Gastroesophageal sphincter (tissue), 4 donors: Measurements from ENCODE around the gene HOXC9. TPM values are rescaled to one million over a fixed set of nuclear protein-coding genes. Genes with fewer than 3 reads are reported as not detected.

Experiments used
- ATAC-seq: fragments of 150-250 bp; one replicate; pipeline ENCODE4 v1.9.1; 2016; ENCODE audit warnings: mild to moderate bottlenecking, moderate library complexity
- H3K27ac ChIP-seq, 4 donors: fragments of 200-600 bp; sonication (generic) in 3 of 4; 1 replicate in 3 of 4; 2 replicates in 1 of 4; pipeline ENCODE4 v1.5.1; 2016 to 2019
- H3K27me3 ChIP-seq: fragments of 200-600 bp; sonication (generic); one replicate; pipeline ENCODE4 v1.5.1; 2019
- H3K36me3 ChIP-seq, 2 donors: fragments of 200-600 bp; sonication (generic); one replicate each; pipeline ENCODE4 v1.5.1; 2019; ENCODE audit warnings: control low read depth in 1 of 2
- H3K4me1 ChIP-seq, 3 donors: fragments of 200-600 bp; sonication (generic); 1 replicate in 2 of 3; 2 replicates in 1 of 3; pipeline ENCODE4 v1.5.1; 2016 to 2019; ENCODE audit warnings: control low read depth in 2 of 3
- H3K4me3 ChIP-seq, 2 donors: fragments of 200-600 bp; sonication (generic); one replicate each; pipeline ENCODE4 v1.5.1; 2019; ENCODE audit warnings: mild to moderate bottlenecking in 1 of 2, moderate library complexity in 1 of 2
- H3K9me3 ChIP-seq, 3 donors: fragments of 200-600 bp; sonication (generic); one replicate each; pipeline ENCODE4 v1.5.1; 2017 to 2019; ENCODE audit warnings: control low read depth in 2 of 3
- CTCF ChIP-seq, 4 experiments: fragments of 200-600 bp in 2 of 4; fragments of 450-650 bp in 2 of 4; sonication (generic) in 1 of 4; IDR thresholded peaks; one replicate each; pipeline ENCODE4 v1.5.1; 2017 to 2019; ENCODE audit warnings: antibody characterized with exemption in 4 of 4, mild to moderate bottlenecking in 2 of 4, moderate library complexity in 2 of 4
- EP300 ChIP-seq: sonication (generic); formaldehyde crosslinking; IDR thresholded peaks from one replicate; pipeline ENCODE4 v1.6.1; 2017; ENCODE audit warnings: antibody characterized with exemption, mild to moderate bottlenecking
- POLR2A ChIP-seq, 2 donors: fragments of 450-650 bp; IDR thresholded peaks; one replicate each; pipeline ENCODE4 v1.6.1; 2017; ENCODE audit warnings: antibody characterized with exemption in 2 of 2, mild to moderate bottlenecking in 2 of 2, moderate library complexity in 1 of 2
- POLR2AphosphoS5 ChIP-seq: sonication (generic); formaldehyde crosslinking; IDR thresholded peaks from one replicate; pipeline ENCODE4 v1.6.1; 2017; ENCODE audit warnings: antibody characterized with exemption
- WGBS, 2 donors: methylation state at CpG; one replicate each; pipeline ENCODE4 v1.1.5; 2018; ENCODE audit warnings: low coverage in 1 of 2; 5-methylcytosine and 5-hydroxymethylcytosine counted together
- total RNA-seq, 4 donors: library from RNA; depleted of rRNA; stranded (reverse); fragments of >200 nt; gene quantifications; one replicate each; pipeline ENCODE4 v1.1.0, GENCODE V29; 2016

HOXC9 gene
- total RNA-seq, 4 donors from 2014 or later, result not detected

- TF ChIP-seq CTCF (IDR thresholded peaks at IDR 0.05) (peak in 1 of 4 experiments; percentile 34), EP300 (no peak), POLR2A (IDR thresholded peaks at IDR 0.05) (no peak), POLR2AphosphoS5 (peak; percentile 31)
- peak; percentile 83 for ATAC-seq
- no peaks in the 10 kb centered on the region for H3K9me3 ChIP-seq
- no peaks in the 10 kb centered on the region for H3K36me3 ChIP-seq
- peaks cover 0 to 48% (median 14%) of the 10 kb centered on the region in 3 donors for H3K4me1 ChIP-seq
- peak overlapping the region; percentile 25 to 54 for H3K4me3 ChIP-seq
- peak overlapping the region in 3 of 4 donors; percentile 41 to 72 (median 51) for H3K27ac ChIP-seq
- H3K27me3 ChIP-seq, result peaks cover 99% of the 10 kb centered on the region
- WGBS, 2 donors, result no CpG with 5 or more reads among the region's 34 CpGs
These were observed 18.0 kb downstream of the HOXC9 start for GRCh38 chr12:54017878-54018467.

- H3K27me3 ChIP-seq, result peaks cover 99% of the 10 kb centered on the region
- H3K4me1 ChIP-seq, result peaks cover 0 to 48% (median 14%) of the 10 kb centered on the region in 3 donors
- peak overlapping the region in 3 of 4 donors; percentile 41 to 72 (median 51) for H3K27ac ChIP-seq
- H3K4me3 ChIP-seq, result peak overlapping the region in 1 of 2 donors; percentile 54
- no peaks in the 10 kb centered on the region for H3K9me3 ChIP-seq
- TF ChIP-seq CTCF (IDR thresholded peaks at IDR 0.05), result no peak
- TF ChIP-seq POLR2AphosphoS5, result no peak
- no peak for TF ChIP-seq EP300
- TF ChIP-seq POLR2A (IDR thresholded peaks at IDR 0.05), result no peak
- 44% methylated on average over 6 of the region's 29 CpGs; no CpG with 5 or more reads in 1 of the 2 donors for WGBS, 2 donors
- H3K36me3 ChIP-seq, result no peaks in the 10 kb centered on the region
- no peak for ATAC-seq
These were observed 18.6 kb downstream of the HOXC9 start for GRCh38 chr12:54018468-54018984.

- Histone ChIP-seq H3K9me3 (no peaks in the 10 kb centered on the region), H3K4me3 (peak overlapping the region in 1 of 2 donors; percentile 54)
These were observed 19.3 kb downstream of the HOXC9 start for GRCh38 chr12:54019091-54019811.

GRCh38 chr12:54019924-54020590 is 20.1 kb downstream of the HOXC9 start:
- Histone ChIP-seq H3K4me1 (peaks cover 0 to 40% (median 9%) of the 10 kb centered on the region in 3 donors), H3K36me3 (no peaks in the 10 kb centered on the region), H3K27ac (peak overlapping the region in 1 of 4 donors; percentile 72), H3K9me3 (no peaks in the 10 kb centered on the region), H3K27me3 (peaks cover 99% of the 10 kb centered on the region), H3K4me3 (no peak overlapping the region)
- no peak for TF ChIP-seq POLR2A (IDR thresholded peaks at IDR 0.05)
- no peak for TF ChIP-seq POLR2AphosphoS5
- no peak for TF ChIP-seq EP300
- WGBS, 2 donors, result 49 to 60% methylated on average over 6 to 8 of the region's 10 CpGs
- no peak for ATAC-seq

More at GRCh38 chr12:54019091-54019811, 19.3 kb downstream of the HOXC9 start:
- ATAC-seq, result no peak
- H3K27me3 ChIP-seq, result peaks cover 99% of the 10 kb centered on the region
- WGBS, 2 donors, result 33 to 56% methylated on average over 2 to 20 of the region's 43 CpGs
- no peak for TF ChIP-seq POLR2AphosphoS5
- no peaks in the 10 kb centered on the region for H3K36me3 ChIP-seq
- peak overlapping the region in 1 of 4 donors; percentile 72 for H3K27ac ChIP-seq
- H3K4me1 ChIP-seq, result peaks cover 0 to 45% (median 13%) of the 10 kb centered on the region in 3 donors

GRCh38 chr12:54020591-54021405 is 20.8 kb downstream of the HOXC9 start:
- H3K9me3 ChIP-seq, result no peaks in the 10 kb centered on the region
- H3K4me3 ChIP-seq, result no peak overlapping the region
- no peak for TF ChIP-seq CTCF (IDR thresholded peaks at IDR 0.05)
- TF ChIP-seq POLR2A (IDR thresholded peaks at IDR 0.05), result no peak
- no peak for TF ChIP-seq EP300
- no peak for TF ChIP-seq POLR2AphosphoS5
- H3K36me3 ChIP-seq, result no peaks in the 10 kb centered on the region
- no peak for ATAC-seq
- H3K4me1 ChIP-seq, result peaks cover 0 to 40% (median 9%) of the 10 kb centered on the region in 3 donors
- H3K27me3 ChIP-seq, result peaks cover 99% of the 10 kb centered on the region
- H3K27ac ChIP-seq, result no peak overlapping the region
- WGBS, 2 donors, result 73 to 82% methylated on average over 4 to 5 of the region's 23 CpGs
